IMR-90 (cell line): ENCODE results near the gene LZTFL1. TPM values are rescaled to one million over a fixed set of nuclear protein-coding genes. Genes with fewer than 3 reads are reported as not detected.

Source experiments
- ATAC-seq: fragments of 200-7000 bp; cut with Tn5 transposase; 2 replicates; pipeline ENCODE4 v1.9.1; 2020; ENCODE audit warnings: low read depth, mild to moderate bottlenecking, moderate library complexity
- BruUV-seq: library from RNA; stranded (reverse); fragments of 400-500 nt; replicated peaks from 2 replicates; lab custom pipeline; 2021; lab: Mats Ljungman, UMichigan
- CTCF ChIA-PET: fragments of 300-600 bp; formaldehyde crosslinking; extraction: SDS; loops from one replicate; lab custom pipeline; 2021; ENCODE audit warnings: antibody characterized with exemption; lab: Yijun Ruan, JAX
- POLR2A ChIA-PET: fragments of 300-600 bp; sonication (Branson Sonifier 250); formaldehyde crosslinking; loops from one replicate; lab custom pipeline; 2022; ENCODE audit warnings: antibody characterized with exemption; ENCODE audit not compliant: unreplicated experiment; lab: Charles Lee
- DNase-seq: peaks from one replicate; pipeline ENCODE4 v3.0.0; 2013
- H2AFZ ChIP-seq: replicated peaks from 2 replicates; pipeline ENCODE3; 2013; ENCODE audit warnings: low read length, mild to moderate bottlenecking; ENCODE audit not compliant: poor library complexity
- H2AK5ac ChIP-seq: 2 replicates; pipeline ENCODE4 v1.6.1; 2013; ENCODE audit warnings: low read depth, low read length, inconsistent platforms
- H2AK9ac ChIP-seq: replicated peaks from 2 replicates; pipeline ENCODE3; 2013; ENCODE audit warnings: mild to moderate bottlenecking, low read depth, low read length, moderate library complexity; ENCODE audit not compliant: poor library complexity
- H2BK120ac ChIP-seq: 2 replicates; pipeline ENCODE4 v1.6.1; 2013; ENCODE audit warnings: low read depth, low read length, inconsistent platforms
- H2BK15ac ChIP-seq: 3 replicates; pipeline ENCODE4 v1.6.1; 2013; ENCODE audit warnings: low read depth, low read length, inconsistent platforms
- H2BK20ac ChIP-seq: 2 replicates; pipeline ENCODE4 v1.6.1; 2013; ENCODE audit warnings: low read depth, mild to moderate bottlenecking, inconsistent platforms, low read length, moderate library complexity
- H2BK5ac ChIP-seq: 2 replicates; pipeline ENCODE4 v1.6.1; 2013; ENCODE audit warnings: mild to moderate bottlenecking, low read depth, low read length, inconsistent platforms; ENCODE audit not compliant: poor library complexity, severe bottlenecking
- H3K14ac ChIP-seq: replicated peaks from 2 replicates; pipeline ENCODE4 v1.6.1; 2013; ENCODE audit warnings: low read depth, low read length, inconsistent platforms
- H3K18ac ChIP-seq: 2 replicates; pipeline ENCODE4 v1.6.1; 2013; ENCODE audit warnings: low read depth, low read length, control low read depth
- H3K23ac ChIP-seq: 2 replicates; pipeline ENCODE4 v1.6.1; 2013; ENCODE audit warnings: low read depth, low read length, inconsistent platforms
- H3K27ac ChIP-seq: 2 replicates; pipeline ENCODE4 v1.5.1; 2013; ENCODE audit warnings: mild to moderate bottlenecking, control low read depth, low read length; ENCODE audit not compliant: insufficient read depth
- H3K27me3 ChIP-seq: 2 replicates; pipeline ENCODE4 v1.6.1; 2013; ENCODE audit warnings: low read length; ENCODE audit not compliant: control insufficient read depth, insufficient read depth
- H3K36me3 ChIP-seq: 2 replicates; pipeline ENCODE4 v1.6.1; 2013; ENCODE audit warnings: low read length, mixed read lengths; ENCODE audit not compliant: control insufficient read depth, insufficient read depth
- H3K4ac ChIP-seq: 2 replicates; pipeline ENCODE4 v1.6.1; 2013; ENCODE audit warnings: low read depth, low read length, inconsistent platforms
- H3K4me1 ChIP-seq: 2 replicates; pipeline ENCODE4 v1.6.1; 2013; ENCODE audit warnings: low read length, mixed read lengths; ENCODE audit not compliant: control insufficient read depth, insufficient read depth
- H3K4me2 ChIP-seq: 2 replicates; pipeline ENCODE4 v1.6.1; 2013; ENCODE audit warnings: low read depth, mild to moderate bottlenecking, control low read depth, low read length, moderate library complexity
- H3K4me3 ChIP-seq: 2 replicates; pipeline ENCODE4 v1.5.1; 2013; ENCODE audit warnings: low read depth, mild to moderate bottlenecking, control low read depth, low read length, moderate library complexity; ENCODE audit not compliant: insufficient read depth
- H3K56ac ChIP-seq: 2 replicates; pipeline ENCODE4 v1.6.1; 2013; ENCODE audit warnings: low read length, inconsistent platforms; ENCODE audit not compliant: insufficient read depth; ENCODE audit errors: extremely low read depth
- H3K79me1 ChIP-seq, 2 experiments: 2 replicates each; pipeline ENCODE4 v1.6.1; 2013; ENCODE audit warnings: low read length in 2 of 2, inconsistent platforms in 1 of 2, low read depth in 1 of 2
- H3K9ac ChIP-seq: 2 replicates; pipeline ENCODE4 v1.6.1; 2013; ENCODE audit warnings: low read depth, low read length, control low read depth
- H3K9me1 ChIP-seq: 2 replicates; pipeline ENCODE4 v1.6.1; 2013; ENCODE audit warnings: low read length, inconsistent platforms; ENCODE audit not compliant: insufficient read depth
- H3K9me3 ChIP-seq: 2 replicates; pipeline ENCODE4 v1.6.1; 2013; ENCODE audit warnings: low read length; ENCODE audit not compliant: control insufficient read depth, insufficient read depth
- H4K20me1 ChIP-seq: 2 replicates; pipeline ENCODE4 v1.6.1; 2013; ENCODE audit warnings: low read length, inconsistent platforms; ENCODE audit not compliant: insufficient read depth
- H4K5ac ChIP-seq: 2 replicates; pipeline ENCODE4 v1.6.1; 2013; ENCODE audit warnings: mild to moderate bottlenecking, low read depth, low read length, control low read depth
- H4K8ac ChIP-seq, 2 experiments: 2 replicates each; pipeline ENCODE4 v1.6.1; 2013; ENCODE audit warnings: low read depth in 2 of 2, low read length in 2 of 2, control low read depth in 1 of 2, inconsistent platforms in 1 of 2
- H4K91ac ChIP-seq: 2 replicates; pipeline ENCODE4 v1.6.1; 2013; ENCODE audit warnings: low read depth, low read length, inconsistent platforms; ENCODE audit not compliant: insufficient read depth
- CTCF ChIP-seq: conservative IDR thresholded peaks from 2 replicates; pipeline ENCODE4 v1.5.1; 2012; ENCODE audit warnings: mild to moderate bottlenecking, low read depth, low read length, improper control_type of control experiment
- FOS ChIP-seq: fragments of 150-350 bp; IDR thresholded peaks from 2 replicates; pipeline ENCODE4 v1.6.1; 2016; ENCODE audit warnings: low read depth, low read length
- MAFK ChIP-seq: IDR thresholded peaks from 2 replicates; pipeline ENCODE4 v1.6.1; 2012; ENCODE audit warnings: low read depth, low read length, improper control_type of control experiment
- MAZ ChIP-seq: IDR thresholded peaks from 2 replicates; pipeline ENCODE4 v1.6.1; 2012; ENCODE audit warnings: low read depth, mild to moderate bottlenecking, low read length, improper control_type of control experiment, moderate library complexity, borderline replicate concordance
- NFE2L2 ChIP-seq: fragments of 150-350 bp; IDR thresholded peaks from 2 replicates; pipeline ENCODE4 v1.6.1; 2016; ENCODE audit warnings: low read depth, mild to moderate bottlenecking, low read length
- RCOR1 ChIP-seq: IDR thresholded peaks from 2 replicates; pipeline ENCODE4 v1.6.1; 2012; ENCODE audit warnings: mild to moderate bottlenecking, low read length, improper control_type of control experiment; ENCODE audit not compliant: insufficient replicate concordance
- SMC3 ChIP-seq: fragments of 150-350 bp; IDR thresholded peaks from 2 replicates; pipeline ENCODE4 v1.6.1; 2016; ENCODE audit warnings: low read depth, mild to moderate bottlenecking, antibody characterized with exemption, low read length, moderate library complexity
- USF2 ChIP-seq: fragments of 150-350 bp; IDR thresholded peaks from 2 replicates; pipeline ENCODE4 v1.6.1; 2017; ENCODE audit warnings: mild to moderate bottlenecking, antibody characterized with exemption, low read length, low read depth
- WGBS, 2 experiments: methylation state at CpG; one replicate each; pipeline versions ENCODE4 v1.1.5 to v1.1.7; 2013; ENCODE audit warnings: missing lambda C conversion rate in 2 of 2; ENCODE audit not compliant: insufficient read length in 1 of 2; ENCODE audit errors: extremely low coverage in 2 of 2; 5-methylcytosine and 5-hydroxymethylcytosine counted together
- dilution Hi-C: fragments of 300-500 bp; cut with HindIII; formaldehyde crosslinking; loops from one replicate; pipeline ENCODE4 v1.14.3; 2018; ENCODE audit warnings: low sequenced_read_pairs; ENCODE audit not compliant: unreplicated experiment
- in situ Hi-C: fragments of 300-500 bp; cut with MboI; formaldehyde crosslinking; loops from 3 replicates; pipeline ENCODE4 v1.14.3; 2019; ENCODE audit warnings: low sequenced_read_pairs, inconsistent platforms, mixed read lengths
- intact Hi-C: fragments of 100-400 bp; cut with micrococcal nuclease; formaldehyde crosslinking; loops from 2 replicates; pipeline ENCODE4 v1.10.0; 2022
- polyA plus RNA-seq, 3 experiments: library from polyadenylated mRNA; depleted of rRNA; stranded (reverse); fragments of >200 nt; gene quantifications; 2 replicates each; pipeline ENCODE4 v1.2.3, GENCODE V29; 2012; ENCODE audit warnings: low replicate concordance in 1 of 3
- total RNA-seq: library from RNA; depleted of rRNA; stranded (reverse); fragments of >200 nt; gene quantifications from 2 replicates; pipeline ENCODE4 v1.2.3, GENCODE V29; 2012

Gene LZTFL1
- total and polyA plus RNA-seq, 2 of the 4 experiments (the other 2 are of a cell fraction), result 10.3 to 10.4 TPM

- Histone ChIP-seq H3K4me3 (no peak overlapping the region), H2BK15ac (no peak overlapping the region), H3K23ac (no peak overlapping the region), H2AK9ac (no peak overlapping the region), H3K56ac (no peak overlapping the region), H3K4me1 (0 out of 2 replicates have a peak, but pooled peaks cover 2% of the 10 kb centered on the region), H3K18ac (no peak overlapping the region), H2BK120ac (no peak overlapping the region), H2BK5ac (no peak overlapping the region), H3K27me3 (peaks cover 16% of the 10 kb centered on the region), H3K4me2 (no peak overlapping the region), H4K5ac (no peak overlapping the region), H3K14ac (no peak overlapping the region), H2AFZ (no peak overlapping the region), H2AK5ac (no peak overlapping the region), H4K20me1 (no peaks in the 10 kb centered on the region), H3K9ac (no peak overlapping the region), H3K36me3 (no peaks in the 10 kb centered on the region), H4K8ac (no peak overlapping the region), H3K9me3 (no peaks in the 10 kb centered on the region), H3K79me1 (peaks cover 4 to 5% of the 10 kb centered on the region in 2 experiments; a peak in 1 of 4 replicates), H3K27ac (no peak overlapping the region), H2BK20ac (no peak overlapping the region), H3K9me1 (no peaks in the 10 kb centered on the region), H4K91ac (no peak overlapping the region), H3K4ac (no peak overlapping the region)
- ATAC-seq, result no peak
- intact Hi-C loops (loop anchor here (5.0 kb wide), 2 partner anchors 48 to 233 kb away; no protein-coding TSS in a partner anchor), dilution Hi-C loops (no loop called here), in situ Hi-C loops (no loop called here)
- ChIA-PET POLR2A (no interaction called here), CTCF (no interaction called here)
- no CpG with 5 or more reads among the region's 1 CpG for WGBS, 2 experiments
- DNase-seq, result no peak
- BruUV-seq, result no TSS peak
- TF ChIP-seq USF2 (no peak), MAFK (no peak), MAZ (no peak), RCOR1 (no peak), FOS (no peak), SMC3 (no peak), CTCF (no peak), NFE2L2 (no peak)
These were observed 2.7 kb upstream of the LZTFL1 start for GRCh38 chr3:45844616-45845015.
